NCI-H345 treated with DMSO at 0.1 percent for 48 hours (cell line): ENCODE results near the gene BCL11B.

ENCODE experiments used
- DNase-seq: peaks from one replicate; lab custom pipeline; 2025; ENCODE audit not compliant: unreplicated experiment; lab: John Stamatoyannopoulos, UW

Gene BCL11B

DNA sequence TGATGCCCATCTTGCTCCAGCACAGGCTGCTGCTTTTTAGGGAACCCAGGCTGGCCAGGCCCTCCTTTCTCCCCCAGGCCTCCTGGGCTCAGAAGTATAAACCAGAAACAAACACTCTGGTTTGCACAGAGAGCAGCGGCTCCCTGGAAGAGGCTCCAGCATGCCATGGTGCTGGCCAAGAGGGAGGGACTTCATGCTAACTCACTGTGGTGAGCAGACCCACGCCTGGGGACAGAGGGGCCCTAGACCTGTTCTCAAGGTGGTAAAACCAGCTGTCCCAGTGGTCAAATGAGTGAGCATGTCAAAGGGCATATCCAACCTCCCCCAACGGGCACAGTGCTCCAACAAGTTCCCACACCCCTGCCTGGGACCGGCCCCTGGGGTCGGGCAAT is 15.5 kb downstream of the BCL11B start:
- DNase-seq = no peak

DNA sequence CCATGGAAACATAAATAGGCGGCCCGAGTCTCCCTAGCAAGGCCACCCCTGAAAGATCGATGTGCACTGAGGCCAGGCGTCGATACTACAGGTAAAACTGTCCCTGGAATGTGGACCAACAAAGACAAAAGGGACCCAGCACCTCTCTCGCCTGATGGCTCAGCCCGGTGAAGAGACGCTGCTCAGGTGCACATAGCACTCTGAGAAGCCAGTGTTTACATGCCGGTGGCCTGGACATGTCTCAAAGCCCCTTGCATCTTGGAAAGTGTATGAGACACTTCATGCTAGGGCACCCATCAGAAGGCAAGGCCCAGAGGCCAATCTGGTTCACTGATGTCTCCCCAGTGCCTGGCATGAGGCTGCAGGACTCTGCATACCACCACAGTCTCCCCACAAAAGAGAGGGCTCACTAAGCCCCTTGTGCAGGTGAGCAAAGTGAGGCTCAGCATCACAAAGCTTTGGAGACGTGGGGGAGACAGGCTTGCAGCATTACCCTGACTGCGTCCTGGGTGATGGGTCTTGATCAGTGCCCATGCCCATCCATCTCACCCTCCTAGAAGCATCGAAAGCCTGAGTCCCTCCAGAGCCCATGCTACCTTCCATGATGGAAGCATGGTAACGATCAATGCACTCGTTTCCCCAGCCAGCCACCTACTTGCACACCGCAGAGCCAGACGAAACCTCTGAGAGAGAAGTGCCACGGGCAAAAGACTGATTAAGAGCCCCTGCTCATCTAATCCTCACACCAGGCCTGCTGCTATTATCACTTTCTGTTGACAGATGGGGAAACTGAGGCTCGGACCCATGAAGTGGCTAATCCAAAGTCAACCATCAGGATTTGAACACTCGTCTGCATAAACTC is 16.1 kb downstream of the BCL11B start:
- DNase-seq = no peak

DNA sequence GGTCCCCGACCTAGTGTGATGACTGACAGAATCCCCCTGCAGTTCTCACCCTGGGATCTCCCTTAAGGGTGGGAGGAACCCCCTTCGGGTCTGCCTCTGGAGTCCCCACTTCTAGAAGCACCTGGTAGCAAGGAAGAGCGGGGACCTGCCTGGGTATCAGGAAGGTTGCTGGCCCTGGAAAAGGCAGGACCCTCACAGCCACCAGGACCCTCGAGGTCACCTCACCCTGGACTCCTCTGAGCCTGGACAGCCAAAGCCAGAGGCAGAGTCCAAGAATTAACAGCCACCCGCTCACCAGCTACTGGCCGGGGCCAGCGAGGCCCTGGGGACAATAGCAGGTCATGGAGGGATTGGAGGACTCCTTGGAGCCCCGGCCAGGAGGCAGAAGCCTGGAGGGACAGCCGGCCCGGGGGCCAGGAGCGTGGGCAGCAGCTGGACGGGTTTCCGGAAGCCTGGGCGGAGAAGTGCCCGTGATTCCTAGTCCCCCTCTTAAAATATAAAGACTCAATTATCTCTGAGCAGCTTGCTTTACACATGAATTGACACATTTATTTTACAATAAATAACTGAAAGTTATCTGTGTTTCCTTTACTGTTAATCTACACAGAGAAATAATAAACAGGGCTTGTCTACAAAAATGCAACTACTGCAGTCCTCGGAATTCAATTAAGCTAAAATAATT is 17.5 kb downstream of the BCL11B start:
- no peak for DNase-seq

- DNase-seq = no peak
These were observed 18.1 kb downstream of the BCL11B start for GRCh38 chr14:99253890-99254289.

- no peak for DNase-seq
These were observed 18.8 kb downstream of the BCL11B start for GRCh38 chr14:99252940-99253868.

DNA sequence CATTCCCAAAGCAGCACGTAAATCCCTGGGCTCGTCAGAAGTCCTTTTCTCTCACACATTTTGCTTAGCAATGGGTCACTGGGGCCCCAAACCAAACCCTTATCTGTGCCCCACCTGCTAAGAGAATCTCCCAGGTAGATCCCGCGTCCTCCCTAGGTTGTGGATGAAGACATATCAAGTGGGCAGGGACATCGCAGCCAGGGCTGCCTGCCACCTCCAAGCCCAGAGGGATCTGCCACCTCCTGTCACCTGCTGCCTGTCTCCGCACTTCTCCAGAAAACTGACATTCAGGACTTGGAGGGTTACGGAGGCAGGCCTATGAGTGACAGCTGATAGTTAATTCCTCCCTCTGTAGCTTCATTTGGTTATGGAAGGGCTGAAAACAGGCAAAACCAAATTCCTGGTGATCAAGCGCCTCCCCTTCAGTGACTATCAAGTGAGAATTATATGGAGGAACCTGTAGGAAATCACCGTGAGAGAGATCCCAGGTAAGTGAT is 19.5 kb downstream of the BCL11B start:
- no peak for DNase-seq

DNA sequence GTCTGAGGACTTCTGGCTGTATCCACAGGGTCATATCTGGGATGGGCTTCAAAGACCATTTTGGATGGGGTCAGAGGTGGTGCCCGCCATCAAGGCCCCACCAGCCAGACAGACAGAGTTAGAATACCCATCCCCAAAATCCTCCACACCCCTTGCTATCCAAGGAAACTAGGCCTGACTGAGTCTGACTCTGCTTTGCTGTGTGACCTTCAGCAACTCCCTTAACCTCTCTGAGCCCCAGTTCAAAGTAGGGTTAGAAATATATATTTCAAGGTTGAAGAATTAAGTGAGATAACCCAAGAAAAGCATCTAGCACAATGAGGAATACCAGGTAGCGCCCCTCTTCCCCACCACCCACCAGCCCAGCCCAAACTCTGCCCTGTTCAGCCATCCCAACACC is 20.3 kb downstream of the BCL11B start:
- DNase-seq = no peak

- no peak for DNase-seq
These were observed 21.3 kb downstream of the BCL11B start for GRCh38 chr14:99250636-99251208.

GRCh38 chr14:99249389-99249788 is 22.6 kb downstream of the BCL11B start:
- DNase-seq = no peak

GRCh38 chr14:99248761-99249171 is 23.2 kb downstream of the BCL11B start:
- DNase-seq = no peak

- no peak for DNase-seq
These were observed 24.2 kb downstream of the BCL11B start for GRCh38 chr14:99247772-99248171.

GRCh38 chr14:99247101-99247729 is 24.8 kb downstream of the BCL11B start:
- DNase-seq = no peak

GRCh38 chr14:99246536-99247097 is 25.4 kb downstream of the BCL11B start:
- no peak for DNase-seq

DNA sequence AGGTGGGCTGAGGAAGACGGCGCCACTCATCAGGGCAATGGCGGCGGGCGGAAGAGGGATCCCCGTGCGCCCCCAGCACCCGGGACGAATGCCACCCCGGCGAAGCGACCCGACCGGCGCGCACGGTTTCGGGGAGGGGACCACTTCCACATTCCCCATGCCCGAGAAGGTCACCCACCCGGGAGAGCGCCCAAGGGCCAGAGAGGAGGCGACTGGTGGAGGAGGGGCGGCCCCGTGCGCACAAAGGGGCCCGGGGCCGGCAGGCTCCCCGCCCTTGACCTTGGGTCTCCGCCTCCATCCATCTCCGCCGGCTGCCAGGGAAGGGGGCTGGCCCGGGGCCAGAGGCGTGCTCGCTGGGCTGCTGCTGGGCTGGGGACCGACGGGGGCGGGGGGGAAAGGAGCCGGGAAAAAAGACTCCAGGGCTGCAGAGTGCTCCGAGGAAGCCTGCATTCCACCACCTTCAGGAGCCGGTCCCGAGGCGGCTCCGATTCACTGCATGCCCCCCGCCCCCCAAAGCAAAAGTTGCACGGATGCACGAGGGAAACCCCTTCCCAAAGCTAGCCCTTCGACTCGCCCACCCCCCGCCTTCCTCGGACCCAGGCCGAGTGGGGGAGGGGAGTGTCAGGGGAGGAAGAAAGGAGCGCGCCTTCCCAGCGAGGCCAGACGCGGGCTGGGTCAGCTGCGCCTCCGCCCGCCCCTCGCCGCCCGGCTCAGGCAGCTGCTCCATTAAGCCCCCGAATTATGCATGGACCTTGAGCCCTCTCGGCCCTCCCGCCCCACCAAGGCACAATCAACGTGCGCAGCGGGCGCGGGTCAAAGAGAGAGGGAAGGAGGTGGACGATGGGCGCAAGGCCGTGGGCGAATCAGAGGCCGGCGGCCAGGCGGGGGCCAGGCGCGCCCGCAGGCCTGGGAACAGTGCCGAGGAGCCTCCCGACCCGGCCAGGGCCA is 26.2 kb downstream of the BCL11B start:
- DNase-seq = no peak

GRCh38 chr14:99244941-99245563 is 26.9 kb downstream of the BCL11B start:
- DNase-seq = no peak

GRCh38 chr14:99244367-99244901 is 27.6 kb downstream of the BCL11B start:
- DNase-seq = no peak

DNA sequence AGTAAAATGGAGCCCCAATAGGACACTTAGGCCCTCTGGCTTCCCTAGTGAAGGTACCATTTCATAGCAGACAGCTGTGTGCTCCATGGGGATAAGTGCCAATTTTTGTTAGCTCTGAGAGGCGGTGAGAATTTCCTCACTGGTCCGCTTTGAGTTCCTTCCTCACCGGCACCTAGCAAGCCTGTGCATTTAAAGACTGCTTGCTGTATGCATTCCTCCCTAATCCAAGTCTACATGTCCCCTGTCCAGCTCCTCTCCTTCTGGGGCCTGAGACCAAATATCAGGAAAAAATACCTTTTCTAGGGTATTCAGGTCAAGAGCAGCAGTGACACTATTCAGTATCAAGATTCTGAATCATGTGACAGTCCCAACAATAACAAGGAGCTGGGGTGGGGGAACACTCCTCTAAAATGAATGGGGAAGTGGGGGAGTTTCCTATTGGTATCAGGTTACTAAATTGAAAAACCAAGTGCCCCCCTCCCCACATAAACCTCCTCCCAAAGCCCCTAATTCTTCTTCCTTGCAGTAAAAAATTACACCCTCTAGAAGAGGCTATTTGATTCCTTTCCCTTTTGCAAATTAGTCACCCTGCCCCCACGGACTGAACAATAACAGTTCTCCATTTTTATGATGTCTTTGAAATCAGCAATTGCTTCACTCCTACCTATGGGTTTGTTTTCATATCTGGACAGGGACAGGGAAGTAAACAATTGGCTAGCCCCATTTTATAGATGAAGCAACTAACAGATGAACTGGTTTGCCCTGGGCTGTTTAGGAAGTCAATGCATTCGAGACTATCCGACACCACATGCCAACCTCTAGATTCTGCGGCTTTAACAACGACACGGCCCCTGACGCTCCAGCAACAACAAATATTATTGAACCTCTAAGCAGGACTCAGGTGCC is 28.9 kb downstream of the BCL11B start:
- no peak for DNase-seq
